ENCODE results near the gene ZNF330.
"Not testable (repeated sequence)": the region's sequence is repeated elsewhere in the genome, so short reads cannot be mapped to it uniquely, and the experiment has no call there.

ZNF330 gene

GRCh38 chr4:141220691-141221659 lies at the start of gene ZNF330:
Gene ZNF330 (plus strand): TSS chr4:141220895. CDS start chr4:141222372, 1,477 bp downstream.
- Mint-ChIP-seq H3K4me3 (peak within 1 kb of the TSS; percentile 96), H3K27me3 (ENCODE audit: low read depth) (peaks cover 4% of the 10 kb centered on the region), H3K27ac (peak within 1 kb of the TSS; percentile 97), H3K4me1 (ENCODE audit: low read depth) (peaks cover 28% of the 10 kb centered on the region), H3K36me3 (ENCODE audit: low read depth) (peaks cover 27% of the 10 kb centered on the region), H3K9me3 (no peaks in the 10 kb centered on the region)
- DNase-seq (ENCODE audit: low spot score): peak; percentile 84

GRCh38 chr4:141174457-141174856 lies 46.2 kb upstream of the ZNF330 start:
- Mint-ChIP-seq H3K4me1 (ENCODE audit: low read depth) (no peaks in the 10 kb centered on the region), H3K27ac (no peak overlapping the region), H3K27me3 (ENCODE audit: low read depth) (no peaks in the 10 kb centered on the region), H3K4me3 (no peak overlapping the region), H3K36me3 (ENCODE audit: low read depth) (no peaks in the 10 kb centered on the region), H3K9me3 (no peaks in the 10 kb centered on the region)
- no peak for DNase-seq (ENCODE audit: low spot score)

- Mint-ChIP-seq H3K27me3 (ENCODE audit: low read depth) (no peaks in the 10 kb centered on the region), H3K27ac (no peak overlapping the region), H3K36me3 (ENCODE audit: low read depth) (no peaks in the 10 kb centered on the region), H3K4me1 (ENCODE audit: low read depth) (no peaks in the 10 kb centered on the region), H3K4me3 (no peak overlapping the region), H3K9me3 (no peaks in the 10 kb centered on the region)
- no peak for DNase-seq (ENCODE audit: low spot score)
These were observed 43.5 kb upstream of the ZNF330 start for GRCh38 chr4:141177171-141177570.

GRCh38 chr4:141179474-141180373 lies 41.0 kb upstream of the ZNF330 start:
- H3K36me3 Mint-ChIP-seq (ENCODE audit: low read depth): no peaks in the 10 kb centered on the region
- H3K27ac Mint-ChIP-seq: no peak overlapping the region
- H3K9me3 Mint-ChIP-seq: no peaks in the 10 kb centered on the region
- no peaks in the 10 kb centered on the region for H3K4me1 Mint-ChIP-seq (ENCODE audit: low read depth)
- no peaks in the 10 kb centered on the region for H3K27me3 Mint-ChIP-seq (ENCODE audit: low read depth)
- H3K4me3 Mint-ChIP-seq: no peak overlapping the region
- DNase-seq (ENCODE audit: low spot score): no peak

GRCh38 chr4:141180991-141181761 lies 39.5 kb upstream of the ZNF330 start:
- H3K36me3 Mint-ChIP-seq (ENCODE audit: low read depth): no peaks in the 10 kb centered on the region
- H3K27ac Mint-ChIP-seq: no peak overlapping the region
- no peak for DNase-seq (ENCODE audit: low spot score)
- no peaks in the 10 kb centered on the region for H3K27me3 Mint-ChIP-seq (ENCODE audit: low read depth)
- H3K9me3 Mint-ChIP-seq: no peaks in the 10 kb centered on the region
- H3K4me3 Mint-ChIP-seq: no peak overlapping the region
- H3K4me1 Mint-ChIP-seq (ENCODE audit: low read depth): no peaks in the 10 kb centered on the region

- not testable (repeated sequence) for DNase-seq (ENCODE audit: low spot score); H3K27me3 Mint-ChIP-seq (ENCODE audit: low read depth); H3K36me3 Mint-ChIP-seq (ENCODE audit: low read depth); H3K4me1 Mint-ChIP-seq (ENCODE audit: low read depth); H3K9me3 Mint-ChIP-seq; H3K4me3 Mint-ChIP-seq; H3K27ac Mint-ChIP-seq
These were observed 37.2 kb upstream of the ZNF330 start for GRCh38 chr4:141183491-141183890.

GRCh38 chr4:141192564-141192963 lies 28.1 kb upstream of the ZNF330 start:
- Mint-ChIP-seq H3K4me1 (ENCODE audit: low read depth) (no peaks in the 10 kb centered on the region), H3K27ac (no peak overlapping the region), H3K27me3 (ENCODE audit: low read depth) (peaks cover 4% of the 10 kb centered on the region), H3K9me3 (no peaks in the 10 kb centered on the region), H3K4me3 (no peak overlapping the region), H3K36me3 (ENCODE audit: low read depth) (no peaks in the 10 kb centered on the region)
- no peak for DNase-seq (ENCODE audit: low spot score)

GRCh38 chr4:141193516-141194034 lies 27.1 kb upstream of the ZNF330 start:
- Mint-ChIP-seq H3K27ac (no peak overlapping the region), H3K27me3 (ENCODE audit: low read depth) (peaks cover 4% of the 10 kb centered on the region), H3K36me3 (ENCODE audit: low read depth) (no peaks in the 10 kb centered on the region), H3K4me3 (no peak overlapping the region), H3K9me3 (no peaks in the 10 kb centered on the region), H3K4me1 (ENCODE audit: low read depth) (no peaks in the 10 kb centered on the region)
- DNase-seq (ENCODE audit: low spot score): no peak

GRCh38 chr4:141195095-141195707 lies 25.5 kb upstream of the ZNF330 start:
- peaks cover 4% of the 10 kb centered on the region for H3K27me3 Mint-ChIP-seq (ENCODE audit: low read depth)

GRCh38 chr4:141196227-141196933 lies 24.3 kb upstream of the ZNF330 start:
- Mint-ChIP-seq H3K36me3 (ENCODE audit: low read depth) (no peaks in the 10 kb centered on the region), H3K27ac (no peak overlapping the region), H3K9me3 (no peaks in the 10 kb centered on the region), H3K4me1 (ENCODE audit: low read depth) (no peaks in the 10 kb centered on the region), H3K27me3 (ENCODE audit: low read depth) (peaks cover 4% of the 10 kb centered on the region), H3K4me3 (no peak overlapping the region)
- no peak for DNase-seq (ENCODE audit: low spot score)

More at GRCh38 chr4:141195095-141195707, 25.5 kb upstream of the ZNF330 start:
- no peaks in the 10 kb centered on the region for H3K36me3 Mint-ChIP-seq (ENCODE audit: low read depth)
- H3K4me3 Mint-ChIP-seq: no peak overlapping the region
- no peaks in the 10 kb centered on the region for H3K9me3 Mint-ChIP-seq
- no peak overlapping the region for H3K27ac Mint-ChIP-seq
- DNase-seq (ENCODE audit: low spot score): no peak
- H3K4me1 Mint-ChIP-seq (ENCODE audit: low read depth): no peaks in the 10 kb centered on the region

- Mint-ChIP-seq H3K27ac (no peak overlapping the region), H3K36me3 (ENCODE audit: low read depth) (no peaks in the 10 kb centered on the region), H3K27me3 (ENCODE audit: low read depth) (peaks cover 13% of the 10 kb centered on the region), H3K9me3 (no peaks in the 10 kb centered on the region), H3K4me3 (no peak overlapping the region), H3K4me1 (ENCODE audit: low read depth) (peaks cover 1% of the 10 kb centered on the region)
- no peak for DNase-seq (ENCODE audit: low spot score)
These were observed 12.7 kb upstream of the ZNF330 start for GRCh38 chr4:141207961-141208360.

GRCh38 chr4:141210168-141210567 lies 10.5 kb upstream of the ZNF330 start:
- no peak overlapping the region for H3K4me3 Mint-ChIP-seq

More at GRCh38 chr4:141210168-141210567, 10.5 kb upstream of the ZNF330 start:
- peaks cover 10% of the 10 kb centered on the region for H3K27me3 Mint-ChIP-seq (ENCODE audit: low read depth)
- no peaks in the 10 kb centered on the region for H3K9me3 Mint-ChIP-seq
- DNase-seq (ENCODE audit: low spot score): no peak
- peaks cover 1% of the 10 kb centered on the region for H3K4me1 Mint-ChIP-seq (ENCODE audit: low read depth)
- H3K27ac Mint-ChIP-seq: no peak overlapping the region
- no peaks in the 10 kb centered on the region for H3K36me3 Mint-ChIP-seq (ENCODE audit: low read depth)

Measured in T-helper 2 cell treated with Interferon-gamma antibody and Interleukin-4, amounts not matched to agents 5 μg/mL and 100 μg/mL, for 36 hours (primary cell).